ENCODE measurements around the gene VSTM4. TPM values are rescaled to one million over a fixed set of nuclear protein-coding genes. Genes with fewer than 3 reads are reported as not detected.

The VSTM4 gene
- total RNA-seq, result 0.22 and 1.6 TPM in 2 replicates

- DNase-seq (ENCODE audit: low read depth in 2 of 2), result peak in 1 of 2 donors; percentile 43
Observed at GRCh38 chr10:49115015-49115795, at the start of gene VSTM4. Gene VSTM4, minus strand, starts transcription at chr10:49115522. Its CDS starts 37 bp downstream, at chr10:49115485.

- peak; percentile 35 to 58 for DNase-seq (ENCODE audit: low read depth in 2 of 2)
Observed at GRCh38 chr10:49164559-49165188, 49.4 kb upstream of the VSTM4 start.

GRCh38 chr10:49163741-49164140 is 48.4 kb upstream of the VSTM4 start:
- no peak for DNase-seq (ENCODE audit: low read depth in 2 of 2)

- DNase-seq (ENCODE audit: low read depth in 2 of 2), result no peak
Observed at GRCh38 chr10:49162761-49163310, 47.5 kb upstream of the VSTM4 start.

GRCh38 chr10:49162063-49162462 is 46.7 kb upstream of the VSTM4 start:
- no peak for DNase-seq (ENCODE audit: low read depth in 2 of 2)

- peak; percentile 19 to 32 for DNase-seq (ENCODE audit: low read depth in 2 of 2)
Observed at GRCh38 chr10:49161411-49161997, 46.2 kb upstream of the VSTM4 start.

GRCh38 chr10:49160814-49161213 is 45.5 kb upstream of the VSTM4 start:
- DNase-seq (ENCODE audit: low read depth in 2 of 2), result no peak

GRCh38 chr10:49160110-49160509 is 44.8 kb upstream of the VSTM4 start:
- no peak for DNase-seq (ENCODE audit: low read depth in 2 of 2)

GRCh38 chr10:49158915-49159314 is 43.6 kb upstream of the VSTM4 start:
- DNase-seq (ENCODE audit: low read depth in 2 of 2), result no peak

- DNase-seq (ENCODE audit: low read depth in 2 of 2), result no peak
Observed at GRCh38 chr10:49158404-49158803, 43.1 kb upstream of the VSTM4 start.

- DNase-seq (ENCODE audit: low read depth in 2 of 2), result no peak
Observed at GRCh38 chr10:49157229-49157628, 41.9 kb upstream of the VSTM4 start.

- DNase-seq (ENCODE audit: low read depth in 2 of 2), result no peak
Observed at GRCh38 chr10:49154641-49155040, 39.3 kb upstream of the VSTM4 start.

- no peak for DNase-seq (ENCODE audit: low read depth in 2 of 2)
Observed at GRCh38 chr10:49153971-49154370, 38.6 kb upstream of the VSTM4 start.

- DNase-seq (ENCODE audit: low read depth in 2 of 2), result no peak
Observed at GRCh38 chr10:49153115-49153514, 37.8 kb upstream of the VSTM4 start.

GRCh38 chr10:49152663-49153062 is 37.3 kb upstream of the VSTM4 start:
- DNase-seq (ENCODE audit: low read depth in 2 of 2), result no peak

GRCh38 chr10:49152037-49152436 is 36.7 kb upstream of the VSTM4 start:
- DNase-seq (ENCODE audit: low read depth in 2 of 2), result no peak

GRCh38 chr10:49151481-49151880 is 36.2 kb upstream of the VSTM4 start:
- DNase-seq (ENCODE audit: low read depth in 2 of 2), result no peak

GRCh38 chr10:49151025-49151445 is 35.7 kb upstream of the VSTM4 start:
- no peak for DNase-seq (ENCODE audit: low read depth in 2 of 2)

GRCh38 chr10:49150426-49150825 is 35.1 kb upstream of the VSTM4 start:
- no peak for DNase-seq (ENCODE audit: low read depth in 2 of 2)

GRCh38 chr10:49149881-49150280 is 34.6 kb upstream of the VSTM4 start:
- no peak for DNase-seq (ENCODE audit: low read depth in 2 of 2)

- no peak for DNase-seq (ENCODE audit: low read depth in 2 of 2)
Observed at GRCh38 chr10:49144058-49144720, 28.9 kb upstream of the VSTM4 start.

GRCh38 chr10:49143249-49143648 is 27.9 kb upstream of the VSTM4 start:
- DNase-seq (ENCODE audit: low read depth in 2 of 2), result no peak
